ENCODE results near the gene SEZ6.

The SEZ6 gene

GRCh38 chr17:29036584-29036983, 30.8 kb upstream of the SEZ6 start:
- no peak for DNase-seq

- no peak for DNase-seq
These were observed 28.7 kb upstream of the SEZ6 start for GRCh38 chr17:29034510-29034909.

GRCh38 chr17:29032857-29033197, 27.0 kb upstream of the SEZ6 start:
- DNase-seq, result no peak

GRCh38 chr17:29032013-29032856, 26.4 kb upstream of the SEZ6 start:
- no peak for DNase-seq

- DNase-seq, result no peak
These were observed 25.7 kb upstream of the SEZ6 start for GRCh38 chr17:29031488-29031887.

GRCh38 chr17:29024316-29024952, 18.6 kb upstream of the SEZ6 start:
- DNase-seq, result no peak

GRCh38 chr17:29022074-29022473, 16.2 kb upstream of the SEZ6 start:
- no peak for DNase-seq

- DNase-seq, result no peak
These were observed 15.4 kb upstream of the SEZ6 start for GRCh38 chr17:29021226-29021625.

- DNase-seq, result no peak
These were observed 14.7 kb upstream of the SEZ6 start for GRCh38 chr17:29020576-29020975.

GRCh38 chr17:29019475-29020181, 13.8 kb upstream of the SEZ6 start:
- DNase-seq, result peak in 3 of 58 donors; percentile 14 to 16 (median 14)

GRCh38 chr17:29018788-29019474, 13.1 kb upstream of the SEZ6 start:
- no peak for DNase-seq

- no peak for DNase-seq
These were observed 10.7 kb upstream of the SEZ6 start for GRCh38 chr17:29016345-29017210.

GRCh38 chr17:29014716-29015115, 8.9 kb upstream of the SEZ6 start:
- no peak for DNase-seq

- no peak for DNase-seq
These were observed 6.7 kb upstream of the SEZ6 start for GRCh38 chr17:29012535-29012934.

GRCh38 chr17:29010586-29010985, 4.8 kb upstream of the SEZ6 start:
- no peak for DNase-seq

- DNase-seq, result no peak
These were observed 4.3 kb upstream of the SEZ6 start for GRCh38 chr17:29010129-29010528.

GRCh38 chr17:29008591-29008990, 2.8 kb upstream of the SEZ6 start:
- DNase-seq, result no peak

GRCh38 chr17:29007860-29008455, 2.1 kb upstream of the SEZ6 start:
- no peak for DNase-seq

- DNase-seq, result peak in 1 of 58 donors; percentile 15
These were observed 1.6 kb upstream of the SEZ6 start for GRCh38 chr17:29007456-29007855.

- DNase-seq, result peak in 5 of 58 donors; percentile 4 to 14 (median 10)
These were observed 1.6 kb downstream of the SEZ6 start for GRCh38 chr17:29004081-29004692.

Measured in anterior cingulate cortex (tissue), 58 donors.